ENCODE data around the gene FOXK2. TPM values are rescaled to one million over a fixed set of nuclear protein-coding genes. Genes with fewer than 3 reads are reported as not detected.
"Not testable (repeated sequence)": the region's sequence is repeated elsewhere in the genome, so short reads cannot be mapped to it uniquely, and the experiment has no call there.

FOXK2 gene
- total and polyA plus RNA-seq, 2 donors (not counting 3 experiments of a cell fraction or from before 2014, with no cell fraction given), result 33.4 to 79.3 TPM

- Histone ChIP-seq H3K27me3 (ENCODE audit: control insufficient read depth in 2 of 2, insufficient read depth in 2 of 2, low read length in 2 of 2) (no peaks in the 10 kb centered on the region), H2AFZ (ENCODE audit: low read depth, low read length) (no peak overlapping the region), H3K36me3 (ENCODE audit: control insufficient read depth in 2 of 2, extremely low read depth in 1 of 2, insufficient read depth in 2 of 2, low read length in 2 of 2) (peaks cover 4 to 6% of the 10 kb centered on the region in 2 experiments), H3K79me2 (ENCODE audit: control insufficient read depth, insufficient read depth, low read length) (peaks cover 66% of the 10 kb centered on the region), H3K9me1 (replicated peaks; ENCODE audit: control insufficient read depth, extremely low read depth, insufficient read depth, low read length) (no peaks in the 10 kb centered on the region), H3K9me3 (replicated peaks; ENCODE audit: control insufficient read depth, insufficient read depth, low read length) (no peaks in the 10 kb centered on the region), H3K27ac (ENCODE audit: insufficient read depth, low read depth, low read length) (no peak overlapping the region), H3K4me1 (ENCODE audit: control insufficient read depth, extremely low read depth, insufficient read depth, low read length) (no peaks in the 10 kb centered on the region), H4K20me1 (replicated peaks; ENCODE audit: control insufficient read depth, extremely low read depth, insufficient read depth, low read length) (peaks cover 6% of the 10 kb centered on the region), H3K4me2 (ENCODE audit: insufficient read depth, low read length) (no peak overlapping the region), H3K9ac (replicated peaks; ENCODE audit: extremely low read depth, insufficient read depth, low read length) (no peak overlapping the region), H3K4me3 (replicated peaks in 1 of 3; ENCODE audit: insufficient read depth in 1 of 3, low read depth in 1 of 3, low read length in 3 of 3) (no peak overlapping the region)
- POLR2A ChIA-PET, result no interaction called here
- DNase-seq (ENCODE audit: low read depth, low spot score) (no peak), FAIRE-seq (no peak)
- intact Hi-C loops (cut with micrococcal nuclease) (no loop called here), dilution Hi-C loops (cut with MboI; ENCODE audit: extremely low pct_ligation_motif_present, low sequenced_read_pairs) (no loop called here)
- BruUV-seq (replicated peaks), result no TSS peak
- CTCF ChIA-PET, result no interaction called here
- TF ChIP-seq FOS (IDR thresholded peaks at IDR 0.05; ENCODE audit: borderline replicate concordance, insufficient read depth, low read length) (no peak), JUN (IDR thresholded peaks at IDR 0.05; ENCODE audit: borderline replicate concordance, insufficient read depth, insufficient read length, low read depth) (no peak), GATA2 (IDR thresholded peaks at IDR 0.05; ENCODE audit: insufficient read depth, insufficient read length, low read depth, low read length) (no peak), MYC (IDR thresholded peaks at IDR 0.05; ENCODE audit: low read depth, low read length) (no peak), POLR2A (IDR thresholded peaks at IDR 0.05; ENCODE audit: low read depth, low read length) (no peak), EZH2 (IDR thresholded peaks at IDR 0.05; ENCODE audit: borderline replicate concordance, low read depth, low read length, severe bottlenecking) (no peak), POLR2AphosphoS5 (IDR thresholded peaks at IDR 0.05; ENCODE audit: insufficient read depth, low read depth, low read length) (no peak)
- TF ChIP-seq, protein P1, sequence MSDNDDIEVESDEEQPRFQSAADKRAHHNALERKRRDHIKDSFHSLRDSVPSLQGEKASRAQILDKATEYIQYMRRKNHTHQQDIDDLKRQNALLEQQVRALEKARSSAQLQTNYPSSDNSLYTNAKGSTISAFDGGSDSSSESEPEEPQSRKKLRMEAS (IDR thresholded peaks at IDR 0.05; ENCODE audit: insufficient read depth, insufficient read length), result no peak
- TF ChIP-seq, protein P2, sequence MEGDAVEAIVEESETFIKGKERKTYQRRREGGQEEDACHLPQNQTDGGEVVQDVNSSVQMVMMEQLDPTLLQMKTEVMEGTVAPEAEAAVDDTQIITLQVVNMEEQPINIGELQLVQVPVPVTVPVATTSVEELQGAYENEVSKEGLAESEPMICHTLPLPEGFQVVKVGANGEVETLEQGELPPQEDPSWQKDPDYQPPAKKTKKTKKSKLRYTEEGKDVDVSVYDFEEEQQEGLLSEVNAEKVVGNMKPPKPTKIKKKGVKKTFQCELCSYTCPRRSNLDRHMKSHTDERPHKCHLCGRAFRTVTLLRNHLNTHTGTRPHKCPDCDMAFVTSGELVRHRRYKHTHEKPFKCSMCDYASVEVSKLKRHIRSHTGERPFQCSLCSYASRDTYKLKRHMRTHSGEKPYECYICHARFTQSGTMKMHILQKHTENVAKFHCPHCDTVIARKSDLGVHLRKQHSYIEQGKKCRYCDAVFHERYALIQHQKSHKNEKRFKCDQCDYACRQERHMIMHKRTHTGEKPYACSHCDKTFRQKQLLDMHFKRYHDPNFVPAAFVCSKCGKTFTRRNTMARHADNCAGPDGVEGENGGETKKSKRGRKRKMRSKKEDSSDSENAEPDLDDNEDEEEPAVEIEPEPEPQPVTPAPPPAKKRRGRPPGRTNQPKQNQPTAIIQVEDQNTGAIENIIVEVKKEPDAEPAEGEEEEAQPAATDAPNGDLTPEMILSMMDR (IDR thresholded peaks at IDR 0.05; ENCODE audit: extremely low read depth in 1 of 2, insufficient read depth in 1 of 2, low read depth in 1 of 2, low read length in 2 of 2), result no peak
These were observed 43.8 kb downstream of the FOXK2 start for GRCh38 chr17:82563318-82563717.

- FAIRE-seq, result not testable (repeated sequence)
These were observed 44.2 kb downstream of the FOXK2 start for GRCh38 chr17:82563745-82564144.

More at GRCh38 chr17:82563745-82564144, 44.2 kb downstream of the FOXK2 start:
- H3K9me1 ChIP-seq (replicated peaks; ENCODE audit: control insufficient read depth, extremely low read depth, insufficient read depth, low read length); POLR2A ChIA-PET; H3K9me3 ChIP-seq (replicated peaks; ENCODE audit: control insufficient read depth, insufficient read depth, low read length); H3K27me3 ChIP-seq (ENCODE audit: control insufficient read depth in 2 of 2, insufficient read depth in 2 of 2, low read length in 2 of 2); H2AFZ ChIP-seq (ENCODE audit: low read depth, low read length); H3K4me3 ChIP-seq (replicated peaks in 1 of 3; ENCODE audit: insufficient read depth in 1 of 3, low read depth in 1 of 3, low read length in 3 of 3); BruUV-seq (replicated peaks); CTCF ChIA-PET; H3K36me3 ChIP-seq (ENCODE audit: control insufficient read depth in 2 of 2, extremely low read depth in 1 of 2, insufficient read depth in 2 of 2, low read length in 2 of 2); dilution Hi-C loops (cut with MboI; ENCODE audit: extremely low pct_ligation_motif_present, low sequenced_read_pairs); H3K4me2 ChIP-seq (ENCODE audit: insufficient read depth, low read length); H3K9ac ChIP-seq (replicated peaks; ENCODE audit: extremely low read depth, insufficient read depth, low read length); intact Hi-C loops (cut with micrococcal nuclease); H3K4me1 ChIP-seq (ENCODE audit: control insufficient read depth, extremely low read depth, insufficient read depth, low read length); DNase-seq (ENCODE audit: low read depth, low spot score); H3K27ac ChIP-seq (ENCODE audit: insufficient read depth, low read depth, low read length); H4K20me1 ChIP-seq (replicated peaks; ENCODE audit: control insufficient read depth, extremely low read depth, insufficient read depth, low read length): not testable (repeated sequence)
- peaks cover 62% of the 10 kb centered on the region for H3K79me2 ChIP-seq (ENCODE audit: control insufficient read depth, insufficient read depth, low read length)

Data from endothelial cell of umbilical vein (primary cell).